ENCODE data around the gene HSP90AB1. TPM values are rescaled to one million over a fixed set of nuclear protein-coding genes. Genes with fewer than 3 reads are reported as not detected.

The HSP90AB1 gene
- total RNA-seq, 4 donors from 2014 or later = 105 to 371 (median 242) TPM

GRCh38 chr6:44245912-44246662 lies 814 bp upstream of the HSP90AB1 start:
- H3K4me3 ChIP-seq = peak overlapping the region; percentile 54 to 98 (median 83)
- 0 to 1% methylated on average over 1 to 55 of the region's 62 CpGs for WGBS, 2 donors (ENCODE audit: low coverage in 1 of 2)
- peak; percentile 91 for DNase-seq
- TF ChIP-seq POLR2A (IDR thresholded peaks at IDR 0.05) (no peak), POLR2AphosphoS5 (IDR thresholded peaks at IDR 0.05) (peak in 2 of 3 donors; percentile 19 to 68)
- TF ChIP-seq, protein P1, sequence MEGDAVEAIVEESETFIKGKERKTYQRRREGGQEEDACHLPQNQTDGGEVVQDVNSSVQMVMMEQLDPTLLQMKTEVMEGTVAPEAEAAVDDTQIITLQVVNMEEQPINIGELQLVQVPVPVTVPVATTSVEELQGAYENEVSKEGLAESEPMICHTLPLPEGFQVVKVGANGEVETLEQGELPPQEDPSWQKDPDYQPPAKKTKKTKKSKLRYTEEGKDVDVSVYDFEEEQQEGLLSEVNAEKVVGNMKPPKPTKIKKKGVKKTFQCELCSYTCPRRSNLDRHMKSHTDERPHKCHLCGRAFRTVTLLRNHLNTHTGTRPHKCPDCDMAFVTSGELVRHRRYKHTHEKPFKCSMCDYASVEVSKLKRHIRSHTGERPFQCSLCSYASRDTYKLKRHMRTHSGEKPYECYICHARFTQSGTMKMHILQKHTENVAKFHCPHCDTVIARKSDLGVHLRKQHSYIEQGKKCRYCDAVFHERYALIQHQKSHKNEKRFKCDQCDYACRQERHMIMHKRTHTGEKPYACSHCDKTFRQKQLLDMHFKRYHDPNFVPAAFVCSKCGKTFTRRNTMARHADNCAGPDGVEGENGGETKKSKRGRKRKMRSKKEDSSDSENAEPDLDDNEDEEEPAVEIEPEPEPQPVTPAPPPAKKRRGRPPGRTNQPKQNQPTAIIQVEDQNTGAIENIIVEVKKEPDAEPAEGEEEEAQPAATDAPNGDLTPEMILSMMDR (IDR thresholded peaks at IDR 0.05) = peak in 1 of 5 experiments; percentile 4
- peaks cover 0 to 23% (median 8%) of the 10 kb centered on the region in 4 donors for H3K36me3 ChIP-seq
- H3K27me3 ChIP-seq = no peaks in the 10 kb centered on the region
- H3K27ac ChIP-seq = peak overlapping the region; percentile 93 to 99 (median 95)
- peaks cover 4 to 28% (median 16%) of the 10 kb centered on the region in 4 donors for H3K4me1 ChIP-seq
- H3K9me3 ChIP-seq = no peaks in the 10 kb centered on the region
- intact Hi-C loops (cut with DNase I; ENCODE audit: low total_unique reads) (no loop called here), in situ Hi-C loops (cut with MboI; ENCODE audit: low pct_ligation_motif_present in 1 of 4, low pct_unique_long_range_greater_than_20kb in 1 of 4, low sequenced_read_pairs in 3 of 4) (no loop called here)

GRCh38 chr6:44247338-44248302 lies 719 bp downstream of the HSP90AB1 start:
- TF ChIP-seq EP300 (IDR thresholded peaks at IDR 0.05; ENCODE audit: low read depth) (no peak), POLR2A (IDR thresholded peaks at IDR 0.05) (no peak), POLR2AphosphoS5 (IDR thresholded peaks at IDR 0.05) (peak in 1 of 3 donors; percentile 40)
- TF ChIP-seq, protein P1 (IDR thresholded peaks at IDR 0.05) = peak in 1 of 5 experiments; percentile 3
- H3K27me3 ChIP-seq = no peaks in the 10 kb centered on the region
- peak overlapping the region; percentile 77 to 98 (median 86) for H3K4me3 ChIP-seq
- intact Hi-C loops (cut with DNase I; ENCODE audit: low total_unique reads) (no loop called here), in situ Hi-C loops (cut with MboI; ENCODE audit: low pct_ligation_motif_present in 1 of 4, low pct_unique_long_range_greater_than_20kb in 1 of 4, low sequenced_read_pairs in 3 of 4) (no loop called here)
- 1% methylated on average over 52 of the region's 52 CpGs; no CpG with 5 or more reads in 1 of the 2 donors for WGBS, 2 donors (ENCODE audit: low coverage in 1 of 2)
- H3K27ac ChIP-seq = peak overlapping the region; percentile 93 to 99 (median 95)
- DNase-seq = peak; percentile 78
- H3K36me3 ChIP-seq = peaks cover 0 to 38% (median 16%) of the 10 kb centered on the region in 4 donors
- no peaks in the 10 kb centered on the region for H3K9me3 ChIP-seq
- H3K4me1 ChIP-seq = peaks cover 4 to 28% (median 16%) of the 10 kb centered on the region in 4 donors

DNA sequence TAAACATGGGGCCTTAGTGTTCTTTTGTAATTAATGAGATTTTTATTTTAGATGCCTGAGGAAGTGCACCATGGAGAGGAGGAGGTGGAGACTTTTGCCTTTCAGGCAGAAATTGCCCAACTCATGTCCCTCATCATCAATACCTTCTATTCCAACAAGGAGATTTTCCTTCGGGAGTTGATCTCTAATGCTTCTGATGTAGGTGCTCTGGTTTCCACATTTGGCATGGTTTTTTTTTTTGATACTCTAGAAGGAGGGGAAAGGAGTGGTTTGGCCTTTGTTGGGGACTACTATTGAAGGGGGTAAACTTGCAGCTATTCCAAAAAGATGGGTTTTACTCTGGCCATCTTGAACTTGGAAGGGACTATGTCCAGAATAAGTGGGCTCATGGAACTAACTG lies 1.7 kb downstream of the HSP90AB1 start:
- no peaks in the 10 kb centered on the region for H3K9me3 ChIP-seq
- H3K4me3 ChIP-seq = peak overlapping the region in 3 of 4 donors; percentile 77 to 98 (median 89)
- no peak for DNase-seq
- H3K27me3 ChIP-seq = no peaks in the 10 kb centered on the region
- WGBS, 2 donors (ENCODE audit: low coverage in 1 of 2) = 3 to 18% methylated on average over 1 of the region's 1 CpG
- TF ChIP-seq EP300 (IDR thresholded peaks at IDR 0.05; ENCODE audit: low read depth) = no peak
- TF ChIP-seq POLR2A (IDR thresholded peaks at IDR 0.05) = no peak
- TF ChIP-seq POLR2AphosphoS5 (IDR thresholded peaks at IDR 0.05) = no peak
- TF ChIP-seq, protein P1 (IDR thresholded peaks at IDR 0.05) = no peak
- H3K27ac ChIP-seq = peak overlapping the region; percentile 93 to 99 (median 95)
- H3K4me1 ChIP-seq = peaks cover 4 to 28% (median 16%) of the 10 kb centered on the region in 4 donors
- intact Hi-C loops (cut with DNase I; ENCODE audit: low total_unique reads) (no loop called here), in situ Hi-C loops (cut with MboI; ENCODE audit: low pct_ligation_motif_present in 1 of 4, low pct_unique_long_range_greater_than_20kb in 1 of 4, low sequenced_read_pairs in 3 of 4) (no loop called here)
- H3K36me3 ChIP-seq = peaks cover 0 to 48% (median 20%) of the 10 kb centered on the region in 4 donors
